Activated CD4-positive, alpha-beta T cell treated with anti-CD3 and anti-CD28 coated beads, Interleukin-2, amount 50 U/mL, for 1 hour (primary cell): ENCODE measurements around the gene MAP7.

ENCODE experiments used
- DNase-seq: peaks from one replicate; pipeline ENCODE4 v3.0.0-alpha.2; 2020

MAP7 gene

GRCh38 chr6:136563386-136564152 lies 13.3 kb upstream of the MAP7 start:
- DNase-seq = no peak

- DNase-seq = no peak
Measured at GRCh38 chr6:136562211-136562610, 12.0 kb upstream of the MAP7 start.

GRCh38 chr6:136553166-136553787 lies 3.1 kb upstream of the MAP7 start:
- DNase-seq = no peak

- DNase-seq = no peak
Measured at GRCh38 chr6:136552054-136552453, 1.8 kb upstream of the MAP7 start.

GRCh38 chr6:136551103-136551502 lies 881 bp upstream of the MAP7 start:
- DNase-seq = no peak

GRCh38 chr6:136550045-136550329 lies 235 bp downstream of the MAP7 start:
- no peak for DNase-seq

GRCh38 chr6:136549300-136550044 lies 750 bp downstream of the MAP7 start:
- DNase-seq = no peak

- no peak for DNase-seq
Measured at GRCh38 chr6:136548582-136549299, 1.5 kb downstream of the MAP7 start.

GRCh38 chr6:136547871-136548270 lies 2.4 kb downstream of the MAP7 start:
- no peak for DNase-seq

- DNase-seq = no peak
Measured at GRCh38 chr6:136547336-136547735, 2.9 kb downstream of the MAP7 start.

- DNase-seq = no peak
Measured at GRCh38 chr6:136546331-136546730, 3.9 kb downstream of the MAP7 start.

GRCh38 chr6:136544326-136544725 lies 5.9 kb downstream of the MAP7 start:
- no peak for DNase-seq

GRCh38 chr6:136541395-136541794 lies 8.8 kb downstream of the MAP7 start:
- no peak for DNase-seq

GRCh38 chr6:136539967-136540652 lies 10.1 kb downstream of the MAP7 start:
- DNase-seq = no peak

GRCh38 chr6:136538836-136539235 lies 11.4 kb downstream of the MAP7 start:
- DNase-seq = no peak

- no peak for DNase-seq
Measured at GRCh38 chr6:136535880-136536650, 14.2 kb downstream of the MAP7 start.

GRCh38 chr6:136535017-136535765 lies 15.0 kb downstream of the MAP7 start:
- DNase-seq = no peak

- no peak for DNase-seq
Measured at GRCh38 chr6:136534268-136534667, 16.0 kb downstream of the MAP7 start.

- DNase-seq = no peak
Measured at GRCh38 chr6:136533487-136533886, 16.7 kb downstream of the MAP7 start.

GRCh38 chr6:136532030-136532429 lies 18.2 kb downstream of the MAP7 start:
- DNase-seq = no peak

GRCh38 chr6:136529710-136530109 lies 20.5 kb downstream of the MAP7 start:
- DNase-seq = no peak
